Gastrocnemius medialis (tissue), 4 donors: ENCODE results near the gene SH3TC1.

Experiments used
- CTCF ChIP-seq, 5 experiments: fragments of 450-650 bp in 3 of 5; fragments of 200-600 bp in 2 of 5; sonication (generic) in 2 of 5; IDR thresholded peaks in 4 of 5; conservative IDR thresholded peaks in 1 of 5; 1 replicate in 4 of 5; 2 replicates in 1 of 5; pipeline ENCODE4 v1.5.1; 2016 to 2019; ENCODE audit warnings: antibody characterized with exemption in 5 of 5, mild to moderate bottlenecking in 3 of 5, moderate library complexity in 3 of 5
- POLR2A ChIP-seq, 2 donors: fragments of 450-650 bp; IDR thresholded peaks; one replicate each; pipeline ENCODE4 v1.6.1; 2017; ENCODE audit warnings: antibody characterized with exemption in 2 of 2, mild to moderate bottlenecking in 2 of 2, moderate library complexity in 2 of 2

- TF ChIP-seq POLR2A (IDR thresholded peaks at IDR 0.05) (no peak), CTCF (IDR thresholded peaks at IDR 0.05 in 4 of 5, conservative IDR thresholded peaks at IDR 0.05 in 1 of 5) (no peak)
Measured at GRCh38 chr4:8244001-8244757, 45.1 kb downstream of the SH3TC1 start.
